Ectodermal cell (in vitro differentiated cells): ENCODE measurements around the gene ELMO2.

Source experiments
- H3K27ac ChIP-seq: 2 replicates; pipeline ENCODE4 v1.7.0; 2013; ENCODE audit warnings: mild to moderate bottlenecking, low read depth, low read length; ENCODE audit not compliant: insufficient read depth, poor library complexity, severe bottlenecking
- H3K27me3 ChIP-seq: 2 replicates; pipeline ENCODE4 v1.7.0; 2013; ENCODE audit warnings: mild to moderate bottlenecking, low read length; ENCODE audit not compliant: insufficient read depth, control insufficient read depth, poor library complexity, severe bottlenecking
- H3K36me3 ChIP-seq: one replicate; pipeline ENCODE4 v1.7.0; 2013; ENCODE audit warnings: low read length; ENCODE audit not compliant: control insufficient read depth, insufficient read depth
- H3K4me1 ChIP-seq: one replicate; pipeline ENCODE4 v1.7.0; 2013; ENCODE audit warnings: low read length; ENCODE audit not compliant: control insufficient read depth, insufficient read depth
- H3K4me3 ChIP-seq: 2 replicates; pipeline ENCODE4 v1.7.0; 2013; ENCODE audit warnings: low read depth, low read length, control low read depth; ENCODE audit not compliant: insufficient read depth
- H3K9me3 ChIP-seq: 2 replicates; pipeline ENCODE4 v1.7.0; 2013; ENCODE audit warnings: mild to moderate bottlenecking, low read length, moderate library complexity; ENCODE audit not compliant: control insufficient read depth
- WGBS, 2 experiments: methylation state at CpG; one replicate each; pipeline ENCODE4 v1.1.7; 2013; ENCODE audit warnings: missing lambda C conversion rate in 2 of 2; 5-methylcytosine and 5-hydroxymethylcytosine counted together

The ELMO2 gene

DNA sequence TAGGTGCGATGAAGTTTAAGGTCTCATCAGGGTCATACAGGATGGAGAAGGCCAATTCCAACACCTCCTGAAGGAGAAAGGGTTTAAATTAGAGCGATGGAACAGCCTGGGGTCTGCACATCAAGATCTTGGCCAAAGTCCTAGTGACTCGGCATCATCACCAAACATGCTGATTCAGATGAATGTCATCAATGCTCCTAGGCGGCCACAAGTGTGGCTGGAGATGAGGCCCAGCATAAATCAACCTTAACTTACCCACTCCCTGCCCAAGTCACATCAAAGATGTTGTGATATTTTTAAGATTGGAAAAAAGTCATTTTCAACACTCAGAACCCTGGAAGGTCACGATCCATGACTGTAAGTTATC is 37.5 kb downstream of the ELMO2 start:
- H3K27ac ChIP-seq: no peak overlapping the region
- H3K4me1 ChIP-seq: no peaks in the 10 kb centered on the region
- 96 to 98% methylated on average over 4 to 5 of the region's 5 CpGs for WGBS, 2 experiments
- H3K27me3 ChIP-seq: no peaks in the 10 kb centered on the region
- H3K4me3 ChIP-seq: no peak overlapping the region
- no peaks in the 10 kb centered on the region for H3K9me3 ChIP-seq
- H3K36me3 ChIP-seq: peaks cover 73% of the 10 kb centered on the region

DNA sequence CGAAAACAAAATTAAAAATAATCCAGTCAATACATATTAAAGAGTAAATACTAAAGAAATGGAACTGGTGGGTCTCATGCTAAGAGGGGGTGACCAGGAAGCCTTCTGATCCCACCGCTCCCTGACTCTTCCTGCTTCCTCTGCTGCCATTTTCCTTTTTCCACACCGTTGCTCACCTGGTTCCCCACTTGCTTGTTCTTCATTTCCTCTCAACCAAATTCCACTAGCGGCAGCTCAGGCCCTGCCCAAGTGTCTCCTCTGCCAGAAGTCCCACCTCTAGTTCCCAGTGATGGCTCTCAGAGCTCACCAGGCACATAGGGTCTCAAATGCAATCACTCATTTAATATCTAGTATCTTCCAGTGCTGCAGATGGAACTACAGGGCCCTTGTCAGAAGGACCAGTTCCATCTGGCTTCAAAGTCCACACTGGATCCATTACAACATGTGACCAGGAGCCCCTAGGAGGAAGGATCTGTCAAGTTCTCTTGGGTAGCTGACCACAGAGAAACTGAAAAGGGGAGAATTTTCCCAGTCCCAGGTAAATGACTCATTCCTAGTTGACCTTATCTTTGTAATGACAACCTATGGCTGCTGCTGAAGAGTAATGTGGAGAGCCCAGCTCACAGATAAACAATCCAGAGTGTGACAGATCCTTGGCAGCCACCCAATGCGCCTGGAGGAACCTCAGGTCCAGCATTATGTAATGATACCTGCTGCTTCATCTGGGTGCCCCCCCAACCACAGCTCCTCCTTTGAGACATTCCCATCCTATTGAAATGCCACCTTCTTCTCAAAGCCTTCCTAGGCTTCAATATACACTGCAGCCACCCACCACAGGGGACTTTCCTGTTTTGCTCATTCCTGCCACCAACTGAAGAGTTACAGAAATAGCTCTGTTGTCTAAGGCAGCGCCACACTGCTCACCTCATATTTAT is 38.2 kb downstream of the ELMO2 start:
- peaks cover 67% of the 10 kb centered on the region for H3K36me3 ChIP-seq

GRCh38 chr20:46367234-46367633 is 39.2 kb downstream of the ELMO2 start:
- H3K4me3 ChIP-seq: no peak overlapping the region
- H3K9me3 ChIP-seq: no peaks in the 10 kb centered on the region
- H3K27me3 ChIP-seq: no peaks in the 10 kb centered on the region
- H3K36me3 ChIP-seq: peaks cover 57% of the 10 kb centered on the region
- WGBS, 2 experiments: 93 to 94% methylated on average over 5 of the region's 5 CpGs
- peaks cover 4% of the 10 kb centered on the region for H3K4me1 ChIP-seq
- no peak overlapping the region for H3K27ac ChIP-seq

More for the DNA sequence above, 38.2 kb downstream of the ELMO2 start:
- WGBS, 2 experiments: 94% methylated on average over 5 to 6 of the region's 6 CpGs
- no peaks in the 10 kb centered on the region for H3K27me3 ChIP-seq
- no peak overlapping the region for H3K4me3 ChIP-seq
- H3K9me3 ChIP-seq: no peaks in the 10 kb centered on the region
- H3K4me1 ChIP-seq: peaks cover 4% of the 10 kb centered on the region
- H3K27ac ChIP-seq: no peak overlapping the region

DNA sequence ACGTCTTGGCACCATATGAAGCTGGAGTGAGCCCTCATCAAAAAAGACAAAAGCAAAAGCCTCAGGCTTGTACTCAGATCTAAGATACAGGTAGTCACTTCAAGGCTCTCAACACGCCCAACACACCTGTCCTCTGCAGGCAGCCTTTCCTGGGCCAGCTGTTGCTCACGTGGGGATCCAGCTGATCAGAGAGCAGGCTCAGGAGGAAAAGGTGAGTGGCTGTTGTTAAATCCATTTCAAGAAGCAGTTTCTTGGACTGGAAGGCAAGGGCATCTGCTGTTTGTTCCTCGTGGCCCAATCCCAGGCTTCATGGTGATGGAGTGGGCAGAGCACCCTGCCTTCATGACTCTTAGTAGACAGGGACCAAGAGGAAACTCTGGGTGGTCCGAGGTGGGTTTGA is 39.6 kb downstream of the ELMO2 start:
- Histone ChIP-seq H3K4me1 (peaks cover 4% of the 10 kb centered on the region), H3K9me3 (no peaks in the 10 kb centered on the region), H3K36me3 (peaks cover 53% of the 10 kb centered on the region), H3K4me3 (no peak overlapping the region), H3K27ac (no peak overlapping the region), H3K27me3 (no peaks in the 10 kb centered on the region)
- WGBS, 2 experiments: 94 to 96% methylated on average over 5 of the region's 5 CpGs

GRCh38 chr20:46365487-46366220 is 40.8 kb downstream of the ELMO2 start:
- Histone ChIP-seq H3K27me3 (no peaks in the 10 kb centered on the region), H3K4me1 (peaks cover 4% of the 10 kb centered on the region), H3K27ac (no peak overlapping the region), H3K4me3 (no peak overlapping the region), H3K36me3 (peaks cover 41% of the 10 kb centered on the region), H3K9me3 (no peaks in the 10 kb centered on the region)
- whole genome bisulfite sequencing, 2 experiments: 90 to 97% methylated on average over 5 of the region's 5 CpGs

GRCh38 chr20:46364670-46365486 is 41.5 kb downstream of the ELMO2 start:
- Histone ChIP-seq H3K36me3 (peaks cover 34% of the 10 kb centered on the region), H3K4me1 (peaks cover 4% of the 10 kb centered on the region), H3K27ac (no peak overlapping the region), H3K4me3 (peak overlapping the region; percentile 98), H3K27me3 (no peaks in the 10 kb centered on the region), H3K9me3 (no peaks in the 10 kb centered on the region)
- 71 to 76% methylated on average over 9 to 10 of the region's 10 CpGs for WGBS, 2 experiments

- peaks cover 27% of the 10 kb centered on the region for H3K36me3 ChIP-seq
Measured at GRCh38 chr20:46363874-46364669, 42.3 kb downstream of the ELMO2 start.

GRCh38 chr20:46362921-46363867 is 43.2 kb downstream of the ELMO2 start:
- Histone ChIP-seq H3K4me3 (peak overlapping the region; percentile 98), H3K27ac (no peak overlapping the region), H3K4me1 (peaks cover 4% of the 10 kb centered on the region), H3K9me3 (no peaks in the 10 kb centered on the region), H3K36me3 (peaks cover 19% of the 10 kb centered on the region), H3K27me3 (no peaks in the 10 kb centered on the region)
- 77 to 80% methylated on average over 14 of the region's 14 CpGs for WGBS, 2 experiments

More at GRCh38 chr20:46363874-46364669, 42.3 kb downstream of the ELMO2 start:
- Histone ChIP-seq H3K9me3 (no peaks in the 10 kb centered on the region), H3K4me3 (peak overlapping the region; percentile 98), H3K4me1 (peaks cover 4% of the 10 kb centered on the region), H3K27me3 (no peaks in the 10 kb centered on the region), H3K27ac (peak overlapping the region; percentile 91)
- 0 to 1% methylated on average over 64 of the region's 64 CpGs for WGBS, 2 experiments
